Activated naive CD8-positive, alpha-beta T cell treated with anti-CD3 and anti-CD28 coated beads, Interleukin-2, amount 10 ng/mL, durations not matched to agents 7 days and 5 days (primary cell): ENCODE measurements around the gene CA5A. TPM values are rescaled to one million over a fixed set of nuclear protein-coding genes. Genes with fewer than 3 reads are reported as not detected.
A peak's percentile ranks its signal among the peaks of the same experiment; 100 is the strongest.

ENCODE experiments used
- ATAC-seq: fragments of 150-1000 bp; cut with Tn5 transposase; one replicate; pipeline ENCODE4 v1.10.0; 2021; ENCODE audit warnings: low read depth, moderate library complexity
- POLR2A ChIA-PET: fragments of 350-600 bp; sonication (Branson Sonifier 250); formaldehyde crosslinking; loops from one replicate; lab custom pipeline; 2021; ENCODE audit warnings: antibody characterized with exemption; lab: Charles Lee
- DNase-seq: peaks from one replicate; pipeline ENCODE4 v3.0.0; 2021
- H3K27ac Mint-ChIP-seq: one replicate; pipeline ENCODE4 v1.8.0; 2022; ENCODE audit warnings: mild to moderate bottlenecking, mixed read lengths
- H3K27me3 Mint-ChIP-seq: one replicate; pipeline ENCODE4 v1.8.0; 2022; ENCODE audit warnings: mild to moderate bottlenecking, moderate library complexity, mixed read lengths
- H3K36me3 Mint-ChIP-seq: one replicate; pipeline ENCODE4 v1.8.0; 2021; ENCODE audit warnings: mild to moderate bottlenecking, mixed read lengths
- H3K4me1 Mint-ChIP-seq: one replicate; pipeline ENCODE4 v1.8.0; 2021; ENCODE audit warnings: mixed read lengths
- H3K4me3 Mint-ChIP-seq: one replicate; pipeline ENCODE4 v1.8.0; 2022; ENCODE audit warnings: mild to moderate bottlenecking, moderate library complexity, mixed read lengths
- H3K9me3 Mint-ChIP-seq: one replicate; pipeline ENCODE4 v1.8.0; 2021; ENCODE audit warnings: mixed read lengths
- total RNA-seq, 2 experiments: library from RNA; stranded (reverse); gene quantifications; one replicate each; pipeline ENCODE4 v1.2.3, GENCODE V29; 2021

CA5A gene
- total RNA-seq, 2 experiments from 2014 or later = not detected

DNA sequence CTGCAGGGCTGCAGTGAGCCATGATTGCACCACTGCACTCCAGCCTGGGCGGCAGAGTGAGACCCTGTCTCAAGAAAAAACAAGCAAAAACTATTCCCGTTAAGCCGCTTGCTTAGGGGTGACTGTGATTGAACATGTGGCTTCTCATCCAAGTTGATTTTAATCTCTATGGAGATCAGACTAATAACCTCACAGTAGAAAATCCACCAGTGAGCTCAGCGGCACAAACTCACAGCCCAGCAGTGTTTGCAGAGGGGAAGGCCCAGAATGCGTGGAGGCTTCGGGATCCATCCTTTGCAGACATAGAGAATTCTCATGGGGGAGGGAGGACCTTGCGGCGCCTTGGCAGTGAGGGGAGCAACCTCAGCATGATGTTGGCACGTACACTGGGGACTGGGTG is 22.3 kb upstream of the CA5A start:
- DNase-seq (no peak), ATAC-seq (no peak)
- no peak overlapping the region for H3K27ac Mint-ChIP-seq
- peaks cover 51% of the 10 kb centered on the region for H3K4me1 Mint-ChIP-seq
- no peaks in the 10 kb centered on the region for H3K9me3 Mint-ChIP-seq
- peaks cover 18% of the 10 kb centered on the region for H3K36me3 Mint-ChIP-seq
- no peak overlapping the region for H3K4me3 Mint-ChIP-seq
- POLR2A ChIA-PET = interaction anchor here (0.5 kb wide), 1 partner anchor 13 kb away, joined by 3 read pairs; no protein-coding TSS in a partner anchor
- H3K27me3 Mint-ChIP-seq = no peaks in the 10 kb centered on the region

GRCh38 chr16:87957296-87958094 is 21.2 kb upstream of the CA5A start:
- Mint-ChIP-seq H3K27ac (peak overlapping the region; percentile 97), H3K9me3 (no peaks in the 10 kb centered on the region), H3K4me3 (peak overlapping the region; percentile 84), H3K27me3 (no peaks in the 10 kb centered on the region), H3K4me1 (peaks cover 47% of the 10 kb centered on the region), H3K36me3 (peaks cover 19% of the 10 kb centered on the region)
- ATAC-seq = no peak
- no peak for DNase-seq
- POLR2A ChIA-PET = interaction anchor here (1.3 to 1.5 kb wide), 3 partner anchors 9 to 473 kb away, joined by 3 to 15 read pairs (median 6); no protein-coding TSS in a partner anchor

DNA sequence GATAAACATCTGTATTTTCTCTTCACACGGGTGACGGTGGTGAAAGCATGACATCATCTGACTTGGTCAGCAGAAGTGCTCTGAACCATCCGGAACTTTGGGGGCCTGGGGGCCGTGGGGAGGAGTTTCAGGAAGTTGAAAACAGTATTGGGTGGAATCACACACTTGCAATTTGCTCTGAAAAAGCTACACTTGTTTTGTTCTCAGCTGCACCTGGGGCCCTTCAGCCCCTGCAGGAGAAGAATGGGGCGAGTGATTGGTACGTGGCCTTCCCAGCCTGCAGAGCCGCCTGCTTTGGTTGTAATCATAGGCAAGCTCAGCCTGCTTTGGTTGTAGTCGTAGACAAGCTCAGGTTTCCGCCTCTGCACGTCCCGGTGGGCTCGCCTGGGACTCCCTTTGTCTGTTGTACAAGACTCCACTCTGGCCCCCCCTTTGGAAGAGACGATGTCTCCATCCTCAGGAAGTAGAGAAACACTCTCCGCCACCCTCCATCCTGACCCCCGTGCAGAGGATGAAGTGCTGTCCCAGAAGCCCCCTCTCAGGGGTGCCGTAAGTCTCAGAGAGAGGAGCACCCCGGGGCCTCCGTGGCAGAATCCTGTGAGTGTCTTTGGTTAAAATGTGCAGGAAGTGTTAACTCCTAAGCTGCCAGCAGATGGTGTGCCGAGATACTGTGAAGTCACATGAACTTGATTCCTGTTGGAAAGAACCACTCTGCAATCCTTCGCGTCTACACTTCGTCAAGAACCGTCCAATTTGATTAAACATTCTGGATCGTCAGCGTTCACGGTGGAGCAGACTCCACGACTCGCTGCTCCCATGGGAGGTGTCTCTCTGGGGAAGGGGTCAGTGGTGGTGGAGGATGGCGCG is 20.3 kb upstream of the CA5A start:
- Mint-ChIP-seq H3K4me1 (peaks cover 51% of the 10 kb centered on the region), H3K36me3 (peaks cover 23% of the 10 kb centered on the region), H3K27ac (peak overlapping the region; percentile 97), H3K9me3 (no peaks in the 10 kb centered on the region), H3K27me3 (no peaks in the 10 kb centered on the region), H3K4me3 (peak overlapping the region; percentile 84)
- DNase-seq (peak; percentile 71), ATAC-seq (peak; percentile 65)
- POLR2A ChIA-PET = interaction anchor here (0.8 to 1.5 kb wide), 7 partner anchors 10 to 1236 kb away, joined by 3 to 15 read pairs (median 6); partner anchors contain the start of gene KLHDC4

DNA sequence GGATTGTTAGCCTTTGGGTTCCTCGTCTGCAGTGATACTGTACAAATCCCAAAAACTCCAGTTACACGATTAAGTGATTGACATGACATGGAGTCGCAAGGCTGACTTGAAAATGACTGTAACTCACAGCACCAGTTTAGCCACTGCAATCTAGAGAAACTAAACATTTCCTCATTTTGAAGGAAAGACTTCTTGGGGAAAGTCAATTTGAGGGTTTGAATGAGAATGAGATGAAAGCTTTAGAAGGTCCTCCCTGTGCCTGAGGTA is 19.7 kb upstream of the CA5A start:
- POLR2A ChIA-PET = interaction anchor here (0.8 to 1.5 kb wide), 7 partner anchors 10 to 1237 kb away, joined by 3 to 15 read pairs (median 6); partner anchors contain the start of gene KLHDC4
- H3K27ac Mint-ChIP-seq = peak overlapping the region; percentile 97
- H3K4me1 Mint-ChIP-seq = peaks cover 50% of the 10 kb centered on the region
- H3K4me3 Mint-ChIP-seq = peak overlapping the region; percentile 84
- no peaks in the 10 kb centered on the region for H3K27me3 Mint-ChIP-seq
- no peak for ATAC-seq
- H3K36me3 Mint-ChIP-seq = peaks cover 23% of the 10 kb centered on the region
- no peak for DNase-seq
- H3K9me3 Mint-ChIP-seq = no peaks in the 10 kb centered on the region

DNA sequence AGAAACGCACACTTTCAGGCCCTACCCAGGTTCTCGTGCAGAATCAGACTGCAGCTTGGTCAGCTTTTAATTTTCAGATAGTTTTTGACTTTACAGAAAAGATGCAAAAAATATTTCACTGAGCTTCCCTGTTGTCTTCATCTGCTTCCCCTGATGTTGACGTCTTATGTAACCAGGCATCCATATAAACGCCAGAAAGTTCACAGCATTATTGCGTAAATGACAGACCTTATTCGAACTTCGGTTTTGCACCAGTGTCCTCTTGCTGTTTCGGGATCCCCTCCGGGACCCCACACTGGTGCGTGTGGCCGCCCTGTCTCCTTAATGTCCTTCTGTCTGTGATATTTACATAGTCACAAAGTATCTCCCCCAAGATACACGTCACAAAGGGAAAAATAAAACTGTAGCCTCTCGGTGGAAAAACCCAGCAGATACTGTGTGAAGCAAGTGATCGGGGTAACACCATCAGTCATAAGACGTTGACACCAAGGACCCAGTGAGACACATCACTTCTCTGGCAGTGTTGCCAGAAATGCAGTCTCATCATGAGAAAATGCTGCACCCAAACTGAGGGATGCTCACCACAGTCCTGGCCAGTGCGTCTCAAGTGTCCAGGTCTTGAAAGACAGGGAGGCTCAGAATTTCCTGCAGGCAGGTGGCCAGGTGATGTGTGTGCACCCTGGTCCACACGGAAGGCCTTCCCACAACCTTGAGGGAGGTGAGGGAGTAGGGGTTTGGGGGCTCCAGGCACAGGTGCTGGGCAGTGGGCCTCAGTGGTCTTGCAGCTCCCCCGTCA is 19.2 kb upstream of the CA5A start:
- POLR2A ChIA-PET = interaction anchor here (0.8 to 1.5 kb wide), 5 partner anchors 12 to 1237 kb away, joined by 3 to 15 read pairs (median 6); no protein-coding TSS in a partner anchor
- Mint-ChIP-seq H3K27ac (peak overlapping the region; percentile 97), H3K27me3 (no peaks in the 10 kb centered on the region), H3K9me3 (no peaks in the 10 kb centered on the region), H3K4me3 (peak overlapping the region; percentile 84), H3K36me3 (peaks cover 23% of the 10 kb centered on the region), H3K4me1 (peaks cover 52% of the 10 kb centered on the region)
- ATAC-seq (no peak), DNase-seq (no peak)

DNA sequence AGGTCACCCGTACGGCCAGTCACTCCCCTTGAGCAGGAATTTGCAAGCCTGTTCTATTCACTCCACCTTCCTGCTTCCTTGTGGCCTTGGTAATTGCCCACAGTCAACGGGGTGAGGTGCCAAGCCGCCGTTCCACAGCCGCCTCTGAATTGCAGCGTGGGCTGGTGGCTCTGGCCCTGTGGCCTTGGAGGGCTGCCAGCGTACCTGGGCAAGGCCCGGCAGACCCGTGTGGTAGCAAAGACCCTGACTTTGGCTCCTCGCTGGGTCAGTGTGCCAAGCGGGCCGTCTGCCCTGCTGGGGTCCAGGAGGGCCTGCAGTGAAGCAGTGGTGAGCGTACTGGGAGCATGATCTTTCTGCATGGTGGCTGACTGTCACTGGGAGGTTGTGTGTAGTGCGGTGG is 18.5 kb upstream of the CA5A start:
- peaks cover 47% of the 10 kb centered on the region for H3K4me1 Mint-ChIP-seq
- no peaks in the 10 kb centered on the region for H3K9me3 Mint-ChIP-seq
- H3K27me3 Mint-ChIP-seq = no peaks in the 10 kb centered on the region
- POLR2A ChIA-PET = interaction anchor here (1.3 kb wide), 1 partner anchor 12 kb away, joined by 4 read pairs; no protein-coding TSS in a partner anchor
- H3K36me3 Mint-ChIP-seq = peaks cover 23% of the 10 kb centered on the region
- DNase-seq (no peak), ATAC-seq (no peak)
- H3K27ac Mint-ChIP-seq = peak overlapping the region; percentile 97
- H3K4me3 Mint-ChIP-seq = no peak overlapping the region

DNA sequence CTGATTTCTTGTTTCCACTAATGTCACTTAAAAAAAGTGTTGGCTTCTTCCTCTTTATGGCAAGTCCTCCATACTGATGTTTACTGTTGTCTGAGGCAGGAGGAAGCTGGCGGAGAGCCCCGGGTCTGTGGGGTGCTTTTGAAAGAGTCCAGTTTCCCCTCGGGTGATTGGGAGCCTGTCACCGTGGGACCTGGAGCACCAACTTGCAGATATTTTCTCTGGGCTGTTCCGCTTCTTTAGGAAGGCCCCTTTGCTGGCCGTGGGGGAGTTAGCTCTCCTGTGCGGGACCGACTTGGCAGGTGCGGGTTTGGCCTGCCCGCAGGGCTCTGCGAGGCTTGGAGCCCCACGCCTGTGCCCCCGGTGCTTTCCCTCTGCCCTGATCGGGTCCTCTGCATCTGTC is 18.0 kb upstream of the CA5A start:
- H3K9me3 Mint-ChIP-seq = no peaks in the 10 kb centered on the region
- H3K36me3 Mint-ChIP-seq = peaks cover 22% of the 10 kb centered on the region
- DNase-seq (no peak), ATAC-seq (no peak)
- peak overlapping the region; percentile 69 for H3K27ac Mint-ChIP-seq
- H3K4me1 Mint-ChIP-seq = peaks cover 43% of the 10 kb centered on the region
- no peaks in the 10 kb centered on the region for H3K27me3 Mint-ChIP-seq
- H3K4me3 Mint-ChIP-seq = no peak overlapping the region
- POLR2A ChIA-PET = interaction anchor here (1.3 kb wide), 1 partner anchor 13 kb away, joined by 4 read pairs; no protein-coding TSS in a partner anchor

- peak overlapping the region; percentile 69 for H3K27ac Mint-ChIP-seq
- no peak for ATAC-seq
- no peaks in the 10 kb centered on the region for H3K27me3 Mint-ChIP-seq
- H3K4me3 Mint-ChIP-seq = peak overlapping the region; percentile 33
- no peak for DNase-seq
- POLR2A ChIA-PET = interaction anchor here (1.4 kb wide), 1 partner anchor 175 kb away, joined by 6 read pairs; no protein-coding TSS in a partner anchor
- H3K4me1 Mint-ChIP-seq = peaks cover 45% of the 10 kb centered on the region
- H3K36me3 Mint-ChIP-seq = peaks cover 21% of the 10 kb centered on the region
- H3K9me3 Mint-ChIP-seq = no peaks in the 10 kb centered on the region
Observed at GRCh38 chr16:87953308-87954215, 17.2 kb upstream of the CA5A start.

GRCh38 chr16:87952751-87953150 is 16.4 kb upstream of the CA5A start:
- Mint-ChIP-seq H3K4me1 (peaks cover 49% of the 10 kb centered on the region), H3K27ac (no peak overlapping the region), H3K27me3 (no peaks in the 10 kb centered on the region), H3K9me3 (no peaks in the 10 kb centered on the region), H3K36me3 (peaks cover 18% of the 10 kb centered on the region), H3K4me3 (peak overlapping the region; percentile 85)
- POLR2A ChIA-PET = interaction anchor here (1.4 to 2.0 kb wide), 2 partner anchors 57 to 174 kb away, joined by 6 to 11 read pairs; no protein-coding TSS in a partner anchor
- DNase-seq = no peak
- no peak for ATAC-seq

DNA sequence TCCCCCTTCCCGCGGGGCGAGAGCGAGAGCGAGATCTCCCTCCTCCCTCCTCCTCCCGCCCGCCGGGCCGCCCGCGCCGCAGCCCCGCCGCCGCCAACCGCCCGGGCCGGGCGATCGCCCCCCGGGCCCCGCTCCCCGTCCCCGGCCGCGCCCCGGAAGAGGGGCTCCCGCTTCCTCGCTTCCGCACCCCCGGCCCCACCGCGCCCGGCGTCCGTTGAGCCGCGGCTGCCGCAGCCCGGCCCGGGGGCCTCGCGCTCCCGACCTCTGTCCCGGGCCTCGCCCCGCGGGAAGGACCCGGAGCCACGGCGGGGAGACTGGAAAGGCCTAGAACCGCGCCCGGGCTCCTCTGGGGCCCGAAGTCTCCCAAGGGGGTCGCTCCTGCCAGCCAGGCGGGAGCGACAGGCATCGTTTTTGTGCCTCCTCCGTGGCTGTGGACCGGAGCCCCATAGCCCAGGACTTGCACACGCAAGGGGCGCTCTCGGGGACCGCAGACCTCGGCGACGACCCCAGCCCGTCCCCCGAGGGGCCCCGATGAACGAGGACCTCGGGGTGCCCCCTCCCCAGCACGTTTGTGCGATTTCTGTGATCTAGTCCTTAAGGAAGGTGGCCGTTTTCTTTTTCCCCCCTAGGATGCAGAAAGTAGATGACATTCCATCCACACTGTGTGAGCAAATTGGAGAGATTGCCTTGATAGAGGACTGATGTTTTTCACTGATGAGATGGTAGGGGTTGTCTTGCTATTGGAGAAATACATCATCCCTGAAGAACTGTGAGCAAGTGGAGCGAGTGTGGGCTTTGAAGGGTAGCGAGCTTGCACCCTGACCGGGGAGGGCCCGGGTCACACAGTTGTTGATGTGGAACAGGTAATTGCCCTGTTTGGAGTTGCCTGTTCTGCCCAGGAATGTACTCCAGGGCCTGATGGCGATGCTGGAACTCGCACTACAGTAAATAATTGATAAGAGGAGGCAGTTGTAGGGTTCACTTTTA is 15.5 kb upstream of the CA5A start:
- DNase-seq = no peak

More for the DNA sequence above, 15.5 kb upstream of the CA5A start:
- peaks cover 15% of the 10 kb centered on the region for H3K36me3 Mint-ChIP-seq
- peaks cover 50% of the 10 kb centered on the region for H3K4me1 Mint-ChIP-seq
- H3K27me3 Mint-ChIP-seq = no peaks in the 10 kb centered on the region
- POLR2A ChIA-PET = interaction anchor here (0.6 to 2.0 kb wide), 14 partner anchors 10 to 618 kb away, joined by 3 to 13 read pairs (median 6); partner anchors contain the start of genes KLHDC4 and ZC3H18
- H3K27ac Mint-ChIP-seq = peak overlapping the region; percentile 92
- no peak for ATAC-seq
- peak overlapping the region; percentile 85 for H3K4me3 Mint-ChIP-seq
- no peaks in the 10 kb centered on the region for H3K9me3 Mint-ChIP-seq
